HCT116 (cell line): ENCODE data around the gene LMX1A.

Experiments
- CEBPB ChIP-seq: IDR thresholded peaks from 2 replicates; pipeline ENCODE4 v1.6.1; 2012; ENCODE audit warnings: low read depth
- CTCF ChIP-seq, 3 experiments: fragments of 200-600 bp in 1 of 3; sonication (generic) in 1 of 3; IDR thresholded peaks in 2 of 3; conservative IDR thresholded peaks in 1 of 3; 2 replicates each; pipeline ENCODE4 v1.5.1; 2012 to 2017; ENCODE audit warnings: low read depth in 2 of 3, low read length in 2 of 3, antibody characterized with exemption in 1 of 3, borderline replicate concordance in 1 of 3, control low read depth in 1 of 3, mild to moderate bottlenecking in 1 of 3, mixed read lengths in 1 of 3, mixed run types in 1 of 3, moderate library complexity in 1 of 3; ENCODE audit not compliant: insufficient read depth in 1 of 3
- ELF1 ChIP-seq: IDR thresholded peaks from 2 replicates; pipeline ENCODE4 v1.6.1; 2012; ENCODE audit warnings: low read depth, borderline replicate concordance
- EZH2 ChIP-seq: fragments of 200-600 bp; sonication (generic); IDR thresholded peaks from 2 replicates; pipeline ENCODE4 v1.6.1; 2017; ENCODE audit warnings: antibody characterized with exemption, mixed run types
- MAX ChIP-seq: IDR thresholded peaks from 2 replicates; pipeline ENCODE4 v1.6.1; 2012
- POLR2A ChIP-seq: IDR thresholded peaks from 2 replicates; pipeline ENCODE4 v1.7.0; 2011; ENCODE audit warnings: borderline replicate concordance; ENCODE audit not compliant: insufficient read depth, insufficient read length; ENCODE audit errors: extremely low read depth
- RAD21 ChIP-seq: IDR thresholded peaks from 2 replicates; pipeline ENCODE4 v1.6.1; 2012; ENCODE audit warnings: low read depth, mild to moderate bottlenecking
- SIN3A ChIP-seq: IDR thresholded peaks from 2 replicates; pipeline ENCODE4 v1.6.1; 2012; ENCODE audit warnings: low read depth
- SP1 ChIP-seq: IDR thresholded peaks from 2 replicates; pipeline ENCODE4 v1.6.1; 2012; ENCODE audit warnings: low read depth
- TCF7L2 ChIP-seq: IDR thresholded peaks from 2 replicates; pipeline ENCODE4 v1.7.0; 2011; ENCODE audit warnings: borderline replicate concordance, inconsistent platforms; ENCODE audit not compliant: insufficient read depth, insufficient read length; ENCODE audit errors: extremely low read depth
- YY1 ChIP-seq: IDR thresholded peaks from 2 replicates; pipeline ENCODE4 v1.6.1; 2011; ENCODE audit warnings: low read length, low read depth, moderate library complexity, mild to moderate bottlenecking; ENCODE audit not compliant: insufficient replicate concordance; ENCODE audit errors: extremely low read depth
- ZNF274 ChIP-seq: fragments of 200-500 bp; sonication (Bioruptor generic); IDR thresholded peaks from 2 replicates; pipeline ENCODE4 v1.6.1; 2014; ENCODE audit warnings: mild to moderate bottlenecking, low read depth, low read length, inconsistent platforms

- TF ChIP-seq SIN3A (no peak), YY1 (no peak), EZH2 (no peak), TCF7L2 (no peak), CTCF (IDR thresholded peaks at IDR 0.05 in 2 of 3, conservative IDR thresholded peaks at IDR 0.05 in 1 of 3; ENCODE audit: borderline replicate concordance in 1 of 3, insufficient read depth in 1 of 3, low read depth in 2 of 3, low read length in 2 of 3) (no peak), ELF1 (no peak), RAD21 (no peak), ZNF274 (no peak), CEBPB (no peak), MAX (no peak), POLR2A (no peak), SP1 (no peak)
These were observed 20.3 kb upstream of the LMX1A start for GRCh38 chr1:165376811-165377311.
